GDM1 (cell line): ENCODE results near the gene LRRC36.

Experiments used
- DNase-seq: peaks from one replicate; lab custom pipeline; 2025; lab: John Stamatoyannopoulos, UW

Gene LRRC36

DNA sequence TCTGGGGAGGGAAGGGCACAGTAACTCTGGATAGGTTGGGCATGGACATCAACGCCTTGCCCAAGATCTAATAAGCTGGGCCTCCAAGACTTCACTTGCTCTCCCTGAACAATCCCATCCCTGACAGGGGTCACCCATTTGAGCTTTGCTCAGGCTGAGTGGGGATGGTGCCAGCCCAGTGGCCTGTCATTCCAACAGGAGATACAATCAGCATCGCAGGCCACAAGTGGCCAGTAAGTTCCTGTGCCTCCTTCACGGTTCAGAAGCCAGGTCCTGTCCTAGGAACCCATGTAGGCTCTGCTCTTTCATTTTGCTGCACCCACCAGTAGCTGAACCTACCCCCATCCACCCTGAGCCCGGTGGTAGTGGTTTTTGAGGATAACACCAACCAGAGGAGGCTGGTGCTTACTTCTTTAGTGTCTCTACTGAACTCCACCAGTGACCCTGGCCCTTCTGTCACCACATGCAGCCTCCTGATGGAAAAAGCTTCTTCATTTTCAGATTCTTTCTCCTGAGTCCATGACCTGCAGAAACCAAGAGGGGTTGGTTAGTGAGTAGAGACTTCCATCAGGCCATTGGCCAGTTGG, 32.4 kb upstream of the LRRC36 start:
- DNase-seq: no peak

DNA sequence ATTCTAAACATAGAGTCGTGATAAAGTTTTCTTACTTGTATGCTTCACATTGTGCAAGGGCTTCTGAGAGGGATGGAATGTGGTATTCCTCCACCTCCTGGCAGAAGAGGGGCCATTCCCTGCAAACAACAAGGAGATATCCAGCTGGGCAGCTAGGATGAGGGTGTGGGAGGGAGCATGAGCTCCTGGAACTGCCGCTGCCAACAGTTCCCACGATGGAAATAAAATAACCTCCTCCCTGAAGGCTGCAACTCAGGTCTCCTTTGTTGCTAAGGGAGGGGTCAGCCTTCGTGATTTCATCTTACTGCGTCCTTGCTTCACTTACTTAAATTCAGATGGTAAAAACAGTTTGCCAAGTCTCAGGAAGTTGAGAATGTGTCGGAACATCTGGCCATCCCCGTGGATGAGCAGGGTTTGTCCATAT, 31.7 kb upstream of the LRRC36 start:
- no peak for DNase-seq

DNA sequence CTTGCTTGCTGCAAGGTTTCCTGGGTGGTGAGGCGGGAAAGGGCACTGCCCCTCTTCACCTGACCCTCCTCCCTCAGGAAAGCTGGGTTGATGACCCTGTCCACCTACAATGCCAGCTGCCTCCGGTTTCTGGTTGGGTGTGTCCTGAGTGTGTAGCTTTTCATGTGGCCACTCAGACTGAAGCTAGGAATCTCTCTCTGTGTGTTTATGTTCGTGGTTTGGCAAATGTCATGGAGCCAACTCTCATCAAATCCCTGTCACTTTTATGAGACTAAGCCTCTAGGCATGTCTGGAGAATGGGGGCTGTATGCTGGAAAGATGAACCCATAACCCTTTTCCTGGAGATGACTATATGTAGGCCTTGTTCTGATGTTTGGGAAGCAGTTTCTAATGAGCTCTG, 30.2 kb upstream of the LRRC36 start:
- no peak for DNase-seq

DNA sequence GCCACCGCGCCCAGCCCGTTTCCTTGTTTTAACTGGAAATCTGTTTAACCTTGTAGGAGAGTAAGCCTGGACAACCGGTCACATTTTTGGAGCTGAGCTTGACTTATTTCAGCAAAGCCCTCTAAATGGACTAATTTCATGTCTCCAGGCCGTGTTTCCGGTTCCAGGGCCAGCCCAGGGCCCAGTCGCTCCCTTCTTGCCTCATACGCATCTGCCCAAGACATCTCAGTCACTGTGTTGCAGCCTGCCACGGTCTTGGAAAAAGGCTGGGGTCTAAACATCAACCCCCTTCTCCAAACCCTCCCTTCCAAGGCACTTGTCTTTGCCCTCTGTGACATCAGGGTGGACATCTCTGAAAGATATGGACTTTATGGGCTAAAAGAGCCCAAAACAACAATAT, 28.3 kb upstream of the LRRC36 start:
- DNase-seq: no peak

DNA sequence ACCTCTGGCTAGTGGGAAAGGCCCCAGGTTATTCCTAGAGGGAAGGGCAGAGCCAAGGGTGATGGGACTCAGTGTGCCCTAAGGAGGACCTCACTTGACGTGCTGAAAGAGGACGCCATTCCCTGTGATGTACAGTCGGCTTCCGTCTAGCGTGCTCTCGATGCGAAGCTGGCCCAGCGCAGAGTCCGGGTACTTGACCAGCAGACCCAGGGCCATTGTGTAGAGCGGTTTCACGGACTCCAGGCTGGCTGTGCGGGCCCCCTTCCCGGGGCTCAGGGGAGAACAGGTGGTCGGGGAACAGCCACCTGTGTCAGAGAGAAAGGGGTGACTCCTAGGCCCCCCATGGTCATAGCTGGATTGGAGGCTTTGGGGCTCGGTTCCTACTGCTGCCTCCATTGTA, 27.3 kb upstream of the LRRC36 start:
- no peak for DNase-seq

DNA sequence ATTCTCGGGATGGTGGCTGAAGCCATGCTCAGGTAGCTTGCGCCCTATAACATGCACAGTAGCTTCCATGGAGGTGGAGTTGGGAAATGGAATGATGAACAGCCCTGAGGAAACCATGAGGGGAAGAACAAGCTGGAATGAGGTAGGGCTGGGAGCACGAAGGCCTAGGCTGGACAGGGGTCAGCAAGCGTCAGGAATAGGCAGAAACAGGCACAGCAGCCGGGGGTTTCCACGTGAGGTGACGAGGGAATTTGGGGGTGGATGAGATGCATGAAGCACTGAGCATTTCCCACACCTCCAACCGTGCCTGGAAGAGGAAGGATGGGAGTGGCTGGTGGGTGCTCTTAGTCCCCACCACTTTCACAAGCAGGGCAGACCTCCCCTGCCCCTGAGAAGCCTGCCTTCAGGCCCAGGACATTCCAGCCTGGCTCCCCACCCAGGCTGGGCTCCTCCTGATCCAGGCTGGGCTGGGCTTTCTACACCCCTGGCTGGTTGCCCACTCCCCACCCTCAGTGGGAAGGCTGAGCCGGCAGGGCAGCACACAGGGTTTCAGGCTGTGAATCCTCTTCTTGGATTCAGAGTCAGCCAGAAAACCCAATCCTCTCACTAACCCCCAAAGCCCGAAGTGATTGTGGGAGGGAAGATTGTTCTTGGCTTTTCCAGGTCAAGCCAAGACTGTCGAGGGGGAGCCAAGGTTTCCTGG, 25.4 kb upstream of the LRRC36 start:
- DNase-seq: no peak

DNA sequence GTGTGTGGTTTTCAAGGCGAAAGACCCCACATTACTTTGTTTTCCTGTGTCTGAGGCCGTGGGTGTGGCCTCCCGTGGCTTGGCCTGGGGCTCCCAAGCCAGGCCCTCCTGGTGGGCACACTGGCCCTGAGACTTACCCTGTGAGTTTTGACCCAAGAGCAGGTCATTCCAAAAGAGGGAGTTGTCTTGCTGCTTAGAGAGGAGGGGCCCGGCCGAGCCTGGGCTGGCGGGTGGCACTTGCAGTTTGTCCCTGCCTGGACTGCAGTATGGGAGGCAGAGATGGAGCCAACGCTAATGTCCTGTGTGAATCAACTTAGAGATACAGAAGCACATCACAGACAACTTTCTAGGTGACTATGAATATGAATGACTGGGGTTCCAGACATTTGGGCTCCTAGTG, 24.5 kb upstream of the LRRC36 start:
- DNase-seq: no peak

DNA sequence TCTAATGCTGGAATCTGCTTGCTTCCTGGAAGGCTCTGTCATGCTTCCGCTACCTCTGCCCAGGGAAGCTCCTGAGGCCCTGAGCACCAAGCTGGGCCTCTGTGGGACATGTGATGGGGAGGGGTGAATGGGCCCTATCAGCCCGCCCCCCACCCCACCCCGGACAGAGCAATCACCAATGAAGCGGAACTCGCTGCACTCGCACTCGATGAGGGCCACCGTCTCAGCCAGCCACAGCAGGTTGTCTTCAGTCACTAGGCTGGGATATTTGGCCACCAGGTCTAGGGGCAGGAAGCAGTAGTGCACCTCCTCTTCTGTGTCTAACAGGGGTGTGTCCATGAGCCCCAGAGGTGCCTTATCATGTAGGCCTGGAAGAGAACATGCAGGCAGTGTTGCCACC, 23.6 kb upstream of the LRRC36 start:
- DNase-seq: no peak

DNA sequence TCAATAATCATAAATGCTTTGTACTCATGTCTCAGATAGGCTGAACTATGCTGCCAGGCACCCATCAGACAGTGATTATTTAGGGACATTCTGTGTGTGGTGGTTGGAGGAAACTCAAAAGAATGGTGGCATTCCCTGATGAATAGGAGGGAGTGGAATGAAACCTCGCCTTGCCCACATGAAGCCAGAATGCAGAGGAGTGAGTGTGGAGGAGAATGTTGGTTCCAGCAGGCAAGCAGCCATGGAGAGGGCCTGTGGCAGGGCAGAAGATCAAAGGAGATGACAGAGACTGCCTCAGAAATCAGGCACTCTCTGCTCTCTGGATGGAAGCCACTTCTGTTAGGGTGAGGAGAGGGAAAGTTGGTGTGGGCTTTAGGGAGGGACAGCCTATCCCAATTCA, 22.6 kb upstream of the LRRC36 start:
- no peak for DNase-seq

DNA sequence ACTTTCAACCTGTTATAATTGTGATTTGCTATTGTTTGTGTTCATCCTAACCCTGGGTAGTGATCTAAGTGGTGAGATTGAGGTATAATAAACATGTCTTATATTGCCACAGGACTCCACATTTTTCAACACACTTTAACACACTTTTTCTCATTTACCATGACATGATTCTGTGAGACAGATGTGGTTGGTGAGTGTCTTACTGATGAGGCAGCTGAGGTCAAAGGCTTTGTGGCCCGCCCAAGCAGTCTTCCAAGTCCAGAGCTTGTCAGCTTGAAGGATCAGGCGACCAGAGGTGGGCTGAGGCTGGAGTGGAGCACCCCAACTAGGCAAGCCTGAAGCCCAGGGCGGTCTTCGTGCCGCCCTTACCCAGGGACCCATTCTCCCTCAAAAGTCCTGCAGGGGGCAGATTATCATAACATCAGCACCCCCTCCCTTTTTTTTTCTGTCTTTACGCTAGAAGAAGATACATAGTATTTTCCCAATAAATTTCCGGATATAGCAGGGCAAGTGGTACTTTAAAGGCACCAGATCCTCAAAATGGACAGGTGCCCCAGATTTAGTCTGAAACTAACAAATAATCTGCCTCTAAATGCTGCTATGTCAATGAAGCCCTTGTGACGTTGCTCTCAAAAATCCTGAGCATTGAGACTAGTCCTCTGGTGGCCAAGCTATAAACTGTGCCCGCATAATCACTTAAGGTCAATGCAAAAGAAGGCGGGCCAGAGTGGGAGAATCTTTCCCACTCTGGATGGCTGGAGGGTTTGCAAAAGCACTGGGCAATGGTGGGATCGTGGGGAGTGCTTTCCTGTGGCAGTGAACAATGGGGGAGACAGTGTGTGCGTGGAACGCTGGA, 21.2 kb upstream of the LRRC36 start:
- DNase-seq: no peak

DNA sequence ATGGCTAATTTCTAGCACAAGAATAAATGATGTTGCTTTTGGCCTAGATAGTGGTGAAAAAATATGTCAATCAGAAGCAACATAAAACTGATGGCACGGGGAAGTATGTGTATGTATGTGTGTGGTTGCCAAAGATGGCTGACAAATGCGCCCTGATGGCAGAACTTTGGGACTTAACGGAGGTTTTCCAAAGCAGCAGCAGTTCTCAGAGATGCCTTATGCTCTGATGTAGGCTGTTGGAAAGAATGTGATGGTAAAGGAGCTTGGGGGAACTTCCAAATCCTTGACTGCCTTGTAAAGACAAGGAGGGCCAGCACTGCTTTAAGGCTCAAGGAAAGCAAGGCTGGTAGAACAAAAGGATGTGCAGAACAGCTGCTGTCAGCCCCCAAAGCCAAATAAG, 16.1 kb upstream of the LRRC36 start:
- DNase-seq: no peak

DNA sequence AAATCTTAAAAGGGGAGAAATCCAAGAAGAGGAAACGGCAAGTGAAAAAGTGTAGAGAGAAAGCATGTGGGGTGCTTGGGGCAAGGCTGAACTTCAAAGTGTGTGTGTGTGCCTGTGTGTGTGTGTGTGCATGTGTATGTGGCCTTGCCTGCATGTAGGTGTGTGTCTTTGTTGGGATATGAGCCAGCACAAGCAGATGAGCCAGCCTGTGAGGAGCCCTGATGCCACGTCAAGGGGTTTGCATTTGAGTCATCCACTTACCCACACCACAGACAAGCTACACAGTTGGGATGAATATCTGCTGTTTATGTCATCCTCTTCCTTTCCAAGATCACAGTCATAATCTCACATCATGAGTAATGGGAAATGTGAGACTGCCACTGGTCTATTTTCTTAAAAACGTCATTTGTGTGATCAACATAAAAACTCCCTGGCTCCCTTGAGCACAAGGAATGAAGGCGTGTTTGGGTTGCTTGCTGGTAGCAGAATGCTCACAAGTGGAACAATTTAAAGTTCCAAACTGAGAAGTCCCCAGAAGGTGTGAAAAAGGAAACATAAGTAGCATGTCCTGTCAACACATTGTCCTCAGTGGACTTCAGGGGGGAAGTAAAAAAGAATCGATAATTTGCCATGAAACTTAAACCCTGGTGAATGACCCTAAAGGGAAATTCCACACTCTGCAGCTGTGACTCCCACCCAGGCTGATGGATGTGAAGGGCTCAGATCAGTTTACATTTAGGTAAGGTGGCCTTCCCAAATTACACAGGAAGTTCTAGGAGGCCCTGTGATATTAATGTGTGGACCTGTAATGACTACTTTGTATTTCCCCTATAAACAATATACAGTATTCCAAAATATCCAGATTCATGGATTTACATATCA, 14.8 kb upstream of the LRRC36 start:
- no peak for DNase-seq

DNA sequence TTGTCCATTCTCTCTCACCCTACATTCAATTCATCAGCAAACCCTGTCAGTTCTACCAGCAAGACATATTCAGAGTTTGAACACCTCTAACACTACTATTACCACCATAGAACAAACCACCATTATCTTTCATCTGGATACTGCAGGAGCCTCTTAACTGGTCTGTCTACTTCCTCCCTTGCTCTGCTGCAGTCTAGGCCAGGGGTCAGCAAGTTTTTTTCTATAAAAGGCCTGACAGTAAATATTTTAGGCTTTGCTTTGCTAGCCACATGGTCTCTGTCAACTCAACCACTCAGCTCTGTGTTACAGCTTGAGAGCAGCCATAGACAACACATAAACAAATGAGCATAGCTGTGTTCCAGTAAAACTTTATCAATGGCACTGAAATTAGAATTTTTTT, 13.9 kb upstream of the LRRC36 start:
- DNase-seq: no peak

DNA sequence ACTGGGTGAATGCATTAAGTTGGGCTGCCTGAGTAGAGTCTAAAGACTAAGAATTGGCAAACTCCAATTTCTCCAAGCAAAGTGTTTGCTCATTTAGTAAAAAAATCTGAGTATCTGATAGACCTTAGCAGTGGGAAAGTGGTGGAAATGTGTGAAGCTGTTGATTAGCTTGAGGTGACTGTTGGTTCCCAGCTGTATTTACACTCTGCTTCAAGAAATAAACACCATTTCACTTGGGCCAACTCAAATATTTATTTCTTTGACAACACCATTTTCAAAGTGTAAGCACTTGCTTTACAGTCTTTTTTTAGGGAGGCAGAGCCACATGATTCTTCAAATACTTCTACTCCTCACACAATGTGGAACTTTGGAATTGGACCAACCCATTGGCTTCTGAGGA, 8.8 kb upstream of the LRRC36 start:
- DNase-seq: no peak

DNA sequence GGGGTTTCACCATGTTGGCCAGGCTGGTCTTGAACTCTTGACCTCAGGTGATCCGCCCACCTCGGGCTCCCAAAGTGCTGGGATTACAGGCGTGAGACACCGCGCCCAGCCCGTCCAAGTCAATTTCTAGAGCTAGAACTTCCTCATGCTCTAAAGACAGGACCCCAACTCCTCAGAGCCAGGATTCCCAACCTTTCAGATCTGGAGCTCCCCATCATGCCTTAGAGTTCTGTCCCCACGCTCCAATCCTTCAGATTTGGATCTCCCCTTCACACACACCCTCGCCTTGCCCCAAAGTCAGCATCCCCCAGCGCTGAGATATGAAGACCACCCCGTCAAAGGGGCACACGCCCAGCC, 522 bp upstream of the LRRC36 start:
- no peak for DNase-seq

DNA sequence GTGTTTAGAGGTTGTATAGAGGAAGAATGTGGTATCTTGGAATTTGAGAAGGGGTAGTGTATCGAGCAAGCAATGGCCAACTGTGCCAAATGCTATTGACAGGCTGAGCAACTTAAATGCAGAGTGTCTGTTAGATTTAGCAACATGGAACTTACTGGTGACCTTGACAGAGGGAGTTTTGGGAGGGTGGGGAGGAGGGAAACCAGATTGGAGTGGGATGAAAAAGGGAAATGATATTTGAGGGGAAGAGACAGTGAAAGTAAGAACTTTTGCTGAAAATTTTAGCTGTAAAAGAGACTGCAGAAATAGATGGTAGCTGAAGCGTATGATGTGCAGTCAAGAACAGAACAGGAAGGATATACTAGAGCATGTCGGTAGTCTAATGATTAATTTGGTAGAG, 1.1 kb downstream of the LRRC36 start:
- no peak for DNase-seq

DNA sequence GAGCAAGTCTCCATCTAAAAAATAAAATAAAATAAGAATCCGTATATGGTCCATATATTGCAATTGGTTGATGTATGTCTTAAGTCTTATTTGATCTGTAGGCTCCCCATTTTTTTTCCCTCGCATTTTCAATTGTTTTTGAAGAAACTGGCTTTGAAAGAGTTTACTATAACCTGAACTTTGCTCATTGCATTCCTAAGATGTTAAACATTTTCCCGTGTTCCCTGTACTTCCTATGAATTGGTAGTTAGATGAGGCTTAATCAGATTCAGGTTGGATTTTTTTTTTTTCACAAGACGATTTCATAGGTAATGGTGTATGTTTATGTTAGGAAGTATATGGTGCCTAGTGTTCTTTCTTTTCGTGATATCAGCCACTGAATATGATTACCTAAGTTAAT, 3.3 kb downstream of the LRRC36 start:
- no peak for DNase-seq

DNA sequence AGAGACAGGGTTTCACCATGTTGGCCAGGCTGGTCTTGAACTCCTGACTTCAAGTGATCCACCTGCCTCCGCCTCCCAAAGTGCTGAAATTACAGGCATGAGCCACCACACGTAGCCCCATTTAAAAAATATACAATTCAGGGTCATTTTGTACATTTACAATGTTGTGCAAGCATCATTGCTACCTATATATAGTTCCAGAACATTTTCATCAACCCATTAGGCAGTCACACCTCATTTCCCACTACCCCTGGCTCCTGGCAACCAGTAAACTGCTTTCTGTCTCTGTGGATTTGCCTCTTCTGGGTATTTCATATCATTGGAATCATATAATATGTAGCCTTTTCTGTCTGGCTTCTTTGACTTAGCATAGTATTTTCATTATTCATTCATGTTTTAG, 6.7 kb downstream of the LRRC36 start:
- DNase-seq: no peak

DNA sequence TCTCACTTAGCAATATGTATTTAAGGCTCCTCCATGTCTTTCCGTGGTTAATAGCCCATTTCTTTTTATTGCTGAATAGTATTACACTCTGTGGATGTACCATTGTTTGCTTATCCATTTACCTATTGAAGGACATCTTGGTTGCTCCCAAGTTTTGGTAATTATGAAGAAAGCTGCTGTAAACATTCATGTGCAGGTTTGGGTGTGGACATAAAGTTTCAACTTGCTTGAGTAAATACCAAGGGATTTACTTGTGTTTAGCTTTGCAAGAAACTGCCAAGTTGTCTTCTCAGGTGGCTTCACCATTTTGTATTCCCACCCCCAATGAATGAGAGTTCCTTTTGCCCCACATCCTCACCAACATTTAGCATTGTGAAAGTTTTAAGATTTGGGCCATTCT, 9.5 kb downstream of the LRRC36 start:
- no peak for DNase-seq

DNA sequence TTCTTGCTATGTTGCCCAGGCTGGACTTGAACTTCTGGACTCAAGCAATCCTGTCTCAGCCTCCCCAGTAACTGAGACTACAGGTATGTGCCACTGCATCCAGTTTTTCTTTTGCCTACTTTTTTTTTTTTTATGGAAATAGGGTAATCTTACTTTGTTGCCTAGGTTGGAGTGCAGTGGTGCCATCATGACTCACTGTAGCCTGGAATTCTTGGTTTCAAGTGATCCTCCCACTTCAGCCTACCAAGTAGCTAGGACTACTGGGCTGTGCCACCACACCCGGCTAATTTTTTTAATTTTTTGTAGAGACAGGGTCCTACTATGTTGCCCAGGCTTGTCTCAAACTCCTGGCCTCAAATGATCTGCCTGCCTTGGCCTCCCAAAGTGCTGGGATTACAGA, 10.0 kb downstream of the LRRC36 start:
- DNase-seq: no peak

DNA sequence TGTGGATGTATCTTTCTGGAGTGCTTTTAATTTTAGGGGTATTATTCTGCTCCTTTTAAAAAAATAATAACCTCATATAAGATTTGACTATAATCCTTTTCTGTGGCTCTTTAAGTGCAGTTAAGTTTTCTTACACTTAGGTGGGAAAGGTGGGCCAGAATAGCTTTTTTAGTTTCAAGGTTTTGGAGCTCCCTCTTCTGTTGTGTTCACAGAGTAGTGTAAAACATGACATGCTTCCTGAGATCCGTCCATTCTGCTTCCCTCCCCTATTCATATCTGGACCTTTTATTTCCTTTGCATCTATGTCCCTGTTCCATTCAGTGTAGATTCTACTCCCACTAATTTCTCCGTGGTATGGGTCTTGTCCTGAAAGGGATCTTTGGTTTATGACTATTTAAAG, 12.8 kb downstream of the LRRC36 start:
- DNase-seq: no peak

DNA sequence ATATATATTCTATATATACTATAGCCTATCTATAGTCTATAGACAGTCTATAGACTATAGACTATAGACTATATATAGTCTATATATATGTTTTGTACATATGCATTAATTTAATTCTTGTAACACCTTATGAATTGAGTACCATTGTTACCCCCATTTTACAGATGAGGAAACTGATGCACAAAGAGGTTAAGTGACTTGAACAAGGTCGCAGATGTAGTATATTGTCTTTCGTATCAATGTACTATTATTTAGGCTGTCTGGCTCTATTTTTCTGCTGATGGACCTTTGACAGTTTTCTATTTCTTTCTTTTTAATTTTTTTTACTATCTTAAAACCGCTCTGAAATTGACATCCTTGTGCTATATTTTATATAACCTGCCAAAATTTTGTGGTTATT, 14.6 kb downstream of the LRRC36 start:
- no peak for DNase-seq
